HG02938 (cell line): ENCODE results near the gene PHF12.

Experiments
- ATAC-seq: cut with Tn5 transposase; IDR thresholded peaks from one replicate; pipeline ENCODE4 v1.9.1; 2021; ENCODE audit warnings: mild to moderate bottlenecking, moderate library complexity; ENCODE audit not compliant: unreplicated experiment

PHF12 gene

DNA sequence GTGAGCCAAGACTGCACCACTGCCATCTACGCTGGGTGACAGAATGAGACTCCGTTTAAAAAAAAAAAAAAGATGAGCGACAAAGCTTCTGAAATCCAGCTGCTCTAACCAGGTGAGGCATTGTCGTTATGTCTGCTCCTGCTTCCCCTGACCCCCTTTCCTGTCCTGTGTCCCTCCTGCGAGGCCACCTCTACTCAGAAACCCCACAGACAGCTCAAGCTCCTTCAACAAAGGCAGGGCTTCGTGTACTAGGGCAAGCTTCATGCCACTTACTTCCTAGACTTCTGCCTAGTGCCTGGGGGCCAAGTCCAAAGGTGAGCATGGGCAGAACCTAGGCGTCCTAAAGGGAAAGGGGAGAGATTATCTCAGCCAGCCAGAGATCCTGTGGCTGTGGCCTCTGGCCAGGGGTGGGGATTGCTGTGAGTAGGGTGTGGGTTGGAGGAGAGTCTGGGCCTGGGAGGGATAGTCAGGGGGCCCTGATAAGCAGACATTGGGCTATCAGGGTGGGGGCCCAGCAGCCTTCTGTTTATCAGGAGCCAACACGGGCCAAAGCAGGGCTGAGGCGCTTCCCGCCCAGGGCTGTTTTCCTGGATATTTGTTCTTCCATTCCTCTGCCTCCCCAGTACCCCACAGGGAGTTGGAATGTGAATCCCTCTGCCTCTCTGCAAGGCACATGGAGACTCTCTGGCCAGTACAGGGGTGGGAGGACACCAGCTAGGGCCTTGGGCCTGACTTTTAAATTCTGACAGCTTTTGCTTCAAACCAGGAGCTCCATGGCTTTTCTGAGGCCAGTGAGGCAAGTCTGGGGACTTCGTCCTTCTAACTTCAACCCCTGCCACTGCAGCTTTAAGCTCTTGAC lies 86.1 kb downstream of the PHF12 start:
- ATAC-seq = no peak

DNA sequence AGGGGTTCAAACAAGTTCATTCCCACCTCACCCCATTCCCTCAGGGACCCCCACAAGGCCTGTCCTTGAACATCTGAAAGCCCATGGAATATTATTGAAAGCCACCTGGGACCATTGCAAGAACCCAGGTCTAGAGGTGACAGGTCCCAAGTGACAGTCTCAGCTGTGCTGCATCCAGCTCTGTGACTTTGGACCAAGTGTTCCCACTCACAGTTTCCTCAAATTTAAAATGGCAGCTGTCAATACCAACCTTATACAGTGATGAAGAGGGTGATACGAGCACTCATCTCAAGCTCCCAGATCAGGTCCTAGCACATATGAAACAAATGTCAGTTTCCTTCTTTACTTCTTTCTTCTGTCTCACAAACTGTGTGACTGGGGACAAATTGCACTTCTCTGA lies 87.4 kb downstream of the PHF12 start:
- no peak for ATAC-seq

DNA sequence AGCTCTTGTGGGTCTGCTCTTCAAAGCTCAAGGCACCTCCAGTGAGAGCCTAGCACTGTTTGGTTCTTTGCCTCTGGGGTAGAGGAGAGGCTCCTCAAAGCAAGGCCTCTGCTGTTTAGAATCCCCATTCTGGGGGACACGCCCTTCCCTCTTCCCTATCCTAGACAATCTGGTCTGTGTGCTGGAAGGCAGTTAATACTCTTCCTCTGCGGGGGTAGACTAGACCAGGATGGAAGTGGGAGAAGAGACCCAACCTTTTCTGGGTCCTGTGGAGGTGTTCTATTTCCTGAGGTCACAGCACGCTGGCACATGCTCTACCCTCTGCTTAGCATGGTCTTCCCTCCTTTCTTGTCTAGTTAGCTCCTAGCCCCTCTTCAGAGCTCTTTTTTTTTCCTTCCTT lies 88.8 kb downstream of the PHF12 start:
- ATAC-seq = no peak

DNA sequence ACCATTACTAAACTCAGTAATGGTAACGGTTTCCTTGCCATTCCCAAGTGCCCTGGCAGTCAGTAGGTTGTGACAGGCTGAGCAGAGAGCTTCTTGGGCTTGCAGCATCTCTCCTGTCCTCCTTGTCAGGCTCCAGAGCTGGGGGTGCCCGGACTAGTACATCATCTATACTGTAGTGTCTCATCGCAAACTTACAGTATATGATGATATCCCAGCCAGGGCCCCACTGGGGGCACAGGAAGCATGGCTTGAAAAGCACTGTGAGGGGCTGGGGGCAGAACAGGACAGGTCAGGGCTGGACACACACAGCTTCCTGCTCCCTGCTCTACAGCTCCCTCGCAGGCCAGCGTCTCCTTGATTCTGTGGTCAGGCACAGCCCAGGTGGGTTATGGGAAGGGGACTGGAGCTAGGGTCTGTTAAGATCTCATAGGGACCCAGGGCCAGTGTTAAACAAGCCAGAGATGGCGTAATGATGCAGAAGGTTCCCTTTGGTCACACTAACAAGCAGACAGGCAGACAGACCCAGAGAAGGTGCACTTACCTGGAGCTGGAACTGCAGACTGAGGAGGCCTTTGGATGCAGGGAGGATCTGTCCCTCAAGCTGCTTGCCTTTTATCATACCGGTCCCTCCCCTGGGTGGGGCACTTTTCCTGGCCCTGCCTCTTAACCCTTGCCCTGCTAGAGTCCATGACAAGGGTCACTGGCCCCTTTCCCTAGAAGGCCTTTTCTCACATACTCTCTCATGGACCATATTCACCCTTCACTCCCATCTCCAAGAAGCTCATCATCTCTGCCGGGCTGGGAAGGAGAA lies 89.7 kb downstream of the PHF12 start:
- ATAC-seq = no peak

DNA sequence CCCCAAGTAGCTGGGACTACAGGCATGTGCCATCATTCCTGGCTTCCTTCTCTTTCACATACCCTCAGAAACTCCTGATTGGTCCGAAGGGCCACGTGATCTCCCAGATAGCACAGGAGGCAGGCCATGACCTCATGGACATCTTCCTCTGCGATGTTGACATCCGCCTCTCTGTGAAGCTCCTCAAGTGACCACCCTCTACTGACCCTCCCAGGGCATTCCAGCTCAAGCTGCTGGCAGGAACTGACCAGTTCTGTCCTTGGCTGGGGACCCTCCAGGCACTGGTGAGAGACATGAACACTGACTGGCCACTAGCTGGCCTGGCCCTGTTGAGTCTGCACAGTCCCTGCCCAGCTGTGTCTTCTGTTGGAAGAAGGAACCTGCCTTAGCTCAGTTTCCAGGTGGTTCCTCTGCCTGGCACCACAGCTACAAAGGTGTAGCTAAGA lies 90.9 kb downstream of the PHF12 start:
- no peak for ATAC-seq

DNA sequence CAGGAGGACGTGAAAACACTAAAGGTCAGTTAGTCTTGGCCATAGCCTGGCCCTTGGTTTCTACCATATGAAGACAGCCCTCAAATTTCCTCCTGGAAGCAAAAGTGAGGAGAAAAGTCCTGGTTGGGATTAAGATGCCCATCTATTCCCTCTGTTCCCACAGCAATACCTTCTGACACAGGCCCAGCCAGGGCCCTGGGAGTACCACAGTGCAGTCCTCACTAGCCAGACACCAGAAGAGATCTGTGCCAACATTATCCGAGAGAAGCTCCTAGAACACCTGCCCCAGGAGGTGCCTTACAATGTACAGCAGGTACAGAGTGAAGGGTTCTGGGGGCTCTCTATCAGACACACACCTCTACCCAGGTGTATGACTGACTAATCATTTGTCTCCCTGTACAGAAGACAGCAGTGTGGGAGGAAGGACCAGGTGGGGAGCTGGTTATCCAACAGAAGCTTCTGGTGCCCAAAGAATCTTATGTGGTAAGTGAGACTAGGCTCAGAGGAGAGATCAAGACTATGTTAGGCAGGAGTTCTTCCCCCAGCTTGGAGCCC lies 92.4 kb downstream of the PHF12 start:
- no peak for ATAC-seq

DNA sequence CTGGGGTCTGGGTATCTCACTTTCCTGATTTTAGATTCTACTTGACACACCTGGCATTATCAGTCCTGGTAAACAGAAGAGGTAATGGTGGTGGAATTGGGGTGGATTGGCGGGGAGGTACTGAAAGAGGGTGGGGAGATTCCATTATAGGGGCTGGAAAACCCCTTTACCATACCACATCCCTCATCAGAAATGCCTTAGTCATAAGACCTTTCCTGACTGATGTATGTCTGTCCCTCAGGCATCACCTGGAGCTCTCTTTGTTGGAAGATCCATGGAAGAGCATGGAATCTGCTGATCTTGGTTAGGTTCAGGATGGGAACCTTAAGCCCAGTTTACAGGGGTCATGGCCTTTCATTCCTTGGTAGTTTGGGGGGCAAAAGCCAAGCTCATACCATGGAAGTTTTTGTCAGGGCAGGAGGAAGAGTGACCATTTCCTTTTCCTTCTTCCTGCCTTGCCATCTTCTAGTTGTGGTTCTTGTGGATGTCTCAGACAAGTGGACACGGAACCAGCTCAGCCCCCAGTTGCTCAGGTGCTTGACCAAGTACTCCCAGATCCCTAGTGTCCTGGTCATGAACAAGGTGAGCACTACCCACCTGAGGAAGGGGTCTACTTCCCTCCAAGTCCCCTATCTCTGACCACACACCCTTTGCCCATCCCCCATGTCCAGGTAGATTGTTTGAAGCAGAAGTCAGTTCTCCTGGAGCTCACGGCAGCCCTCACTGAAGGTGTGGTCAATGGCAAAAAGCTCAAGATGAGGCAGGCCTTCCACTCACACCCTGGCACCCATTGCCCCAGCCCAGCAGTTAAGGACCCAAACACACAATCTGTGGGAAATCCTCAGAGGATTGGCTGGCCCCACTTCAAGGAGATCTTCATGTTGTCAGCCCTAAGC lies 93.2 kb downstream of the PHF12 start:
- no peak for ATAC-seq

DNA sequence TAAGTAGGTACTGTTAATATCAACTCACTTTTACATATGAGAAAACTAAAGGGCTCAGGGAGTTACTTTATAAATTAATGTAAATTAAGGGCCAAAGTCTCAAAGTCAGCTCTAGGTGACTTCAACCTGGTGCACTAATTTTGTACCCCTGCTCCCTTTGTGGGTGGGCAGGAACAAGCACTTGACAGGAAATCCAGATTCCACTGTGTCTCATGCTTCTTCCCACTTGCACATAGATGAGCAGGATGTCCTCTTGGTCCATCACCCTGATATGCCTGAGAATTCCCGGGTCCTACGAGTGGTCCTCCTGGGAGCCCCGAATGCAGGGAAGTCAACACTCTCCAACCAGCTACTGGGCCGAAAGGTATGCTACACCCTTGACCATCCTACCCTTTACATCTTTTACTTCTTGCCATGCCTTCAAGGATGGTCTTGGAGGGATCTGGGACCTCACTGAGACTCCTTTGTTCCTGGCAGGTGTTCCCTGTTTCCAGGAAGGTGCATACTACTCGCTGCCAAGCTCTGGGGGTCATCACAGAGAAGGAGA lies 95.2 kb downstream of the PHF12 start:
- ATAC-seq = no peak

DNA sequence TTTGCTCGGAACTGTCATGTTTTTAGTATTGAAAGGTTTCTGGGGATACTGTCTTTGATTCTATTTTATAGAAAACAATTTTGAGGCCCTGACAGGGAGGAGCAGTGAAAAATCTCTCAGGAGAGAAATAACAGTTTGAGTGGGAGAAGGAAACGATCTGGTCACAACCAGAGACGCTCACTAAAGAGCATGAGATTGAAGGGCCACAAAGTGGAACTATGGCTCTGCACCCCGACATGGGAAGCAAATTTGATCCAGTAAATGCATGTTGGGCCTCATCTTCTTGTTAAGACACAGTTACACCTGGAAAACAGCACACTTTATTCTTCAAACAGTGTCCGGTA lies 96.0 kb downstream of the PHF12 start:
- ATAC-seq = no peak
